NT2/D1 (cell line): Measurements from ENCODE around the gene IGSF9.

ENCODE experiments used
- SUZ12 ChIP-seq: IDR thresholded peaks from 2 replicates; pipeline ENCODE4 v1.6.1; 2011; ENCODE audit not compliant: insufficient read length, insufficient read depth; ENCODE audit errors: extremely low read depth
- ZNF274 ChIP-seq: IDR thresholded peaks from 2 replicates; pipeline ENCODE4 v1.6.1; 2011; ENCODE audit warnings: mild to moderate bottlenecking, low read depth, low read length

- TF ChIP-seq SUZ12 (no peak), ZNF274 (no peak)
Measured at GRCh38 chr1:159945483-159946241, at the start of gene IGSF9.
